Amniotic epithelial cell (primary cell): Measurements from ENCODE around the gene SNAPC3.
"Not testable (repeated sequence)": the region's sequence is repeated elsewhere in the genome, so short reads cannot be mapped to it uniquely, and the experiment has no call there.

Source experiments
- DNase-seq: peaks from one replicate; pipeline ENCODE4 v3.0.0-alpha.2; 2010; ENCODE audit warnings: low read depth

The SNAPC3 gene

GRCh38 chr9:15423231-15423985 is 732 bp downstream of the SNAPC3 start:
- no peak for DNase-seq

GRCh38 chr9:15426019-15426418 is 3.3 kb downstream of the SNAPC3 start:
- DNase-seq: no peak

GRCh38 chr9:15427702-15428101 is 5.0 kb downstream of the SNAPC3 start:
- DNase-seq: not testable (repeated sequence)

GRCh38 chr9:15430920-15431844 is 8.5 kb downstream of the SNAPC3 start:
- no peak for DNase-seq

- no peak for DNase-seq
Observed at GRCh38 chr9:15433191-15433590, 10.5 kb downstream of the SNAPC3 start.

- no peak for DNase-seq
Observed at GRCh38 chr9:15433661-15434060, 11.0 kb downstream of the SNAPC3 start.

- no peak for DNase-seq
Observed at GRCh38 chr9:15438891-15439290, 16.2 kb downstream of the SNAPC3 start.

- not testable (repeated sequence) for DNase-seq
Observed at GRCh38 chr9:15441841-15442240, 19.2 kb downstream of the SNAPC3 start.

- DNase-seq: not testable (repeated sequence)
Observed at GRCh38 chr9:15442264-15442663, 19.6 kb downstream of the SNAPC3 start.

- peak; percentile 75 for DNase-seq
Observed at GRCh38 chr9:15444141-15444540, 21.5 kb downstream of the SNAPC3 start.

GRCh38 chr9:15453956-15454355 is 31.3 kb downstream of the SNAPC3 start:
- DNase-seq: no peak

GRCh38 chr9:15461056-15461455 is 38.4 kb downstream of the SNAPC3 start:
- no peak for DNase-seq

GRCh38 chr9:15461601-15462000 is 38.9 kb downstream of the SNAPC3 start:
- no peak for DNase-seq

- DNase-seq: peak; percentile 41
Observed at GRCh38 chr9:15468145-15468544, 45.5 kb downstream of the SNAPC3 start.

- DNase-seq: no peak
Observed at GRCh38 chr9:15469406-15469805, 46.7 kb downstream of the SNAPC3 start.

- no peak for DNase-seq
Observed at GRCh38 chr9:15469862-15470261, 47.2 kb downstream of the SNAPC3 start.

GRCh38 chr9:15475923-15476536 is 53.4 kb downstream of the SNAPC3 start:
- no peak for DNase-seq

GRCh38 chr9:15480028-15480427 is 57.4 kb downstream of the SNAPC3 start:
- no peak for DNase-seq

GRCh38 chr9:15482146-15482545 is 59.5 kb downstream of the SNAPC3 start:
- DNase-seq: no peak

GRCh38 chr9:15484802-15485201 is 62.1 kb downstream of the SNAPC3 start:
- no peak for DNase-seq

GRCh38 chr9:15485836-15486666 is 63.4 kb downstream of the SNAPC3 start:
- peak; percentile 22 for DNase-seq

GRCh38 chr9:15491950-15492349 is 69.3 kb downstream of the SNAPC3 start:
- no peak for DNase-seq
